Peyer's patch (tissue), 4 donors: Measurements from ENCODE around the gene HSPA12B.

ENCODE experiments used
- POLR2A ChIP-seq, 2 donors: fragments of 450-650 bp; IDR thresholded peaks; one replicate each; pipeline ENCODE4 v1.5.1; 2017; ENCODE audit warnings: antibody characterized with exemption in 2 of 2, mild to moderate bottlenecking in 2 of 2, moderate library complexity in 2 of 2
- TF ChIP-seq, protein P1 (sequence below), 6 experiments: fragments of 450-650 bp in 4 of 6; fragments of 200-600 bp in 2 of 6; sonication (generic) in 1 of 6; IDR thresholded peaks; one replicate each; pipeline ENCODE4 v1.5.1; 2017 to 2019; ENCODE audit warnings: antibody characterized with exemption in 6 of 6, mild to moderate bottlenecking in 3 of 6, moderate library complexity in 1 of 6

DNA sequence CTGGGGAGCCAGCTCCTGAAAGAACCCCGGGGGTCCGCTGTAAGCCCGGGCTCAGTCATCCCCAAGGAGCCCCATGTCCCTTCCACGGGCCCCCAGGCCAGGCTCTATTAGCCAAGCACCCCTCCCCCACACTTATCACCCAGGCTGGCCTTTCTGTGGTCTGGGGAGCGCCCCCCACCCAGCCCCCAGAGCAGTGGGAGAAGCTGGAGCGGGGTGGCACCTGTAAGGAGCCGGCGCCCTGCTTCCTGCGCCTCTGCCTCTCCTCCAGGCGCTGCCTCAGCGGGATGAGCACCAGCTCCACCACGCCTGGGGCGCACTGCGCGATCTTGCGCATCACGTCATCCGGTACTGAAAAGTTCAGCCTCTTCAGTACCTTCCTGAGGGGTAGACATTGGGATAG is 46.5 kb downstream of the HSPA12B start:
- TF ChIP-seq, protein P1, sequence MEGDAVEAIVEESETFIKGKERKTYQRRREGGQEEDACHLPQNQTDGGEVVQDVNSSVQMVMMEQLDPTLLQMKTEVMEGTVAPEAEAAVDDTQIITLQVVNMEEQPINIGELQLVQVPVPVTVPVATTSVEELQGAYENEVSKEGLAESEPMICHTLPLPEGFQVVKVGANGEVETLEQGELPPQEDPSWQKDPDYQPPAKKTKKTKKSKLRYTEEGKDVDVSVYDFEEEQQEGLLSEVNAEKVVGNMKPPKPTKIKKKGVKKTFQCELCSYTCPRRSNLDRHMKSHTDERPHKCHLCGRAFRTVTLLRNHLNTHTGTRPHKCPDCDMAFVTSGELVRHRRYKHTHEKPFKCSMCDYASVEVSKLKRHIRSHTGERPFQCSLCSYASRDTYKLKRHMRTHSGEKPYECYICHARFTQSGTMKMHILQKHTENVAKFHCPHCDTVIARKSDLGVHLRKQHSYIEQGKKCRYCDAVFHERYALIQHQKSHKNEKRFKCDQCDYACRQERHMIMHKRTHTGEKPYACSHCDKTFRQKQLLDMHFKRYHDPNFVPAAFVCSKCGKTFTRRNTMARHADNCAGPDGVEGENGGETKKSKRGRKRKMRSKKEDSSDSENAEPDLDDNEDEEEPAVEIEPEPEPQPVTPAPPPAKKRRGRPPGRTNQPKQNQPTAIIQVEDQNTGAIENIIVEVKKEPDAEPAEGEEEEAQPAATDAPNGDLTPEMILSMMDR (IDR thresholded peaks at IDR 0.05): no peak
- TF ChIP-seq POLR2A (IDR thresholded peaks at IDR 0.05): no peak
